Esophagus muscularis mucosa (tissue), 4 donors: ENCODE data around the gene POM121.
"Not testable (repeated sequence)": the region's sequence is repeated elsewhere in the genome, so short reads cannot be mapped to it uniquely, and the experiment has no call there.

Experiments
- EP300 ChIP-seq: sonication (generic); formaldehyde crosslinking; IDR thresholded peaks from one replicate; pipeline ENCODE4 v1.6.1; 2017; ENCODE audit warnings: antibody characterized with exemption
- POLR2A ChIP-seq: fragments of 450-650 bp; IDR thresholded peaks from one replicate; pipeline ENCODE4 v1.6.1; 2017; ENCODE audit warnings: antibody characterized with exemption, moderate library complexity, mild to moderate bottlenecking, low read depth
- POLR2AphosphoS5 ChIP-seq, 2 donors: sonication (generic); formaldehyde crosslinking; IDR thresholded peaks; one replicate each; pipeline ENCODE4 v1.6.1; 2017; ENCODE audit warnings: antibody characterized with exemption in 2 of 2
- TF ChIP-seq, protein P1 (sequence below), 3 experiments: fragments of 200-600 bp in 2 of 3; fragments of 450-650 bp in 1 of 3; sonication (generic) in 2 of 3; IDR thresholded peaks; one replicate each; pipeline ENCODE4 v1.5.1; 2017 to 2019; ENCODE audit warnings: antibody characterized with exemption in 3 of 3, mild to moderate bottlenecking in 2 of 3, moderate library complexity in 1 of 3

DNA sequence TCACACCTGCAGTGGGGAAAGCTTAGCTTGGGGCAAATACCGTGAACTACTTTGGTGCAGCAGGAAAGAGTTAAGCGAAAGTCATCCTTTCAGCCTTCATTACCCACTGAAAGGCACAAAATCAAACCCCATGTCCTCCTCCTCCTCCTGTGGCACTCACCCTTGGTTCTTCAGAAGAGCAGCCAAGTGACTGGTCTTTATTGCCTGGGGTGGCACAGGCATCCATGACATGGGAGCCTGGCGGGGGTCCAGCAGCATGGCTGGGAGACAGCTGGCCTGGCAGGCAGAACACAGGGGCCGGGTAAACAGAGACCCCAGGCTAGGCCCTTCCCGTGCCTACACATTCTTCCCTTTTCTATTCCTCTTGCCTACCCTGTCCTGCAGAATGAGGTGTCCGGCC is 24.8 kb downstream of the POM121 start:
- TF ChIP-seq, protein P1, sequence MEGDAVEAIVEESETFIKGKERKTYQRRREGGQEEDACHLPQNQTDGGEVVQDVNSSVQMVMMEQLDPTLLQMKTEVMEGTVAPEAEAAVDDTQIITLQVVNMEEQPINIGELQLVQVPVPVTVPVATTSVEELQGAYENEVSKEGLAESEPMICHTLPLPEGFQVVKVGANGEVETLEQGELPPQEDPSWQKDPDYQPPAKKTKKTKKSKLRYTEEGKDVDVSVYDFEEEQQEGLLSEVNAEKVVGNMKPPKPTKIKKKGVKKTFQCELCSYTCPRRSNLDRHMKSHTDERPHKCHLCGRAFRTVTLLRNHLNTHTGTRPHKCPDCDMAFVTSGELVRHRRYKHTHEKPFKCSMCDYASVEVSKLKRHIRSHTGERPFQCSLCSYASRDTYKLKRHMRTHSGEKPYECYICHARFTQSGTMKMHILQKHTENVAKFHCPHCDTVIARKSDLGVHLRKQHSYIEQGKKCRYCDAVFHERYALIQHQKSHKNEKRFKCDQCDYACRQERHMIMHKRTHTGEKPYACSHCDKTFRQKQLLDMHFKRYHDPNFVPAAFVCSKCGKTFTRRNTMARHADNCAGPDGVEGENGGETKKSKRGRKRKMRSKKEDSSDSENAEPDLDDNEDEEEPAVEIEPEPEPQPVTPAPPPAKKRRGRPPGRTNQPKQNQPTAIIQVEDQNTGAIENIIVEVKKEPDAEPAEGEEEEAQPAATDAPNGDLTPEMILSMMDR (IDR thresholded peaks at IDR 0.05): not testable (repeated sequence)
- TF ChIP-seq EP300; POLR2A; POLR2AphosphoS5 (IDR thresholded peaks at IDR 0.05): not testable (repeated sequence)
